Adrenal gland (tissue), 5 donors: ENCODE data around the gene MICU1.

Experiments
- POLR2A ChIP-seq, 2 donors: fragments of 450-650 bp; IDR thresholded peaks; one replicate each; pipeline ENCODE4 v1.6.1; 2017; ENCODE audit warnings: antibody characterized with exemption in 2 of 2, mild to moderate bottlenecking in 2 of 2, moderate library complexity in 1 of 2
- TF ChIP-seq, protein P1 (sequence below), 6 experiments: fragments of 450-650 bp in 4 of 6; fragments of 200-600 bp in 2 of 6; sonication (generic) in 1 of 6; IDR thresholded peaks; 1 replicate in 5 of 6; 2 replicates in 1 of 6; pipeline versions ENCODE4 v1.5.1 to v1.8.0; 2016 to 2021; ENCODE audit warnings: antibody characterized with exemption in 6 of 6, mild to moderate bottlenecking in 2 of 6, moderate library complexity in 1 of 6
- donor health status: DM: no; HTN: no; CAD: no.

DNA sequence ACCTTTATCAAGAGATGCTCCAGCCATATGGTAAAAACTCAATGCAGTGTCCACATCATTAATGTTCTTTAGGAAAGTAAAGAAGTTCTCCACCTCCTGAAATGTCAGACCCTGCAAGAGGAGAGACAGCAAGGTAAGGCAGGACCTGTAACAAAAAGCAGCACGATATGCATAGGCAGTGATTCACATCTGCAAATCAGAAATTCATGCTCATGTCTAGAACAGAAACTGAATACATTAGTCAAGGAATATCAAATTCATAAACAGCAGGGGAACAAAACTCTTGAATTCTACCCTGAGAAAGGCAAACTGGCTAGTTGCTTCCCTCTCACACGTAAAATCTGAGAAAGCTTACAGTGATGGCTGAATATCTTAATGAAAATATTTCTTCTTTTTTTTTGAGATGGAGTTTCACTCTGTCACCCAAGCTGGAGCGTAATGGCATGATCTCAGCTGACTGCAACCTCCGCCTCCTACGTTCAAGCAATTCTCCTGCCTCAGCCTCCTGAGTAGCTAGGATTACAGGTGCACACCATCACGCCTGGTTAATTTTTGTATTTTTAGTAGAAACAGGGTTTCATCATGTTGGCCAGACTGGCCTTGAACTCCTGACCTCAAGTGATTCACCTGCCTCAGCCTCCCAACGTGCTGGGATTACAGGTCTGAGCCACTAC, 217.8 kb downstream of the MICU1 start:
- TF ChIP-seq, protein P1, sequence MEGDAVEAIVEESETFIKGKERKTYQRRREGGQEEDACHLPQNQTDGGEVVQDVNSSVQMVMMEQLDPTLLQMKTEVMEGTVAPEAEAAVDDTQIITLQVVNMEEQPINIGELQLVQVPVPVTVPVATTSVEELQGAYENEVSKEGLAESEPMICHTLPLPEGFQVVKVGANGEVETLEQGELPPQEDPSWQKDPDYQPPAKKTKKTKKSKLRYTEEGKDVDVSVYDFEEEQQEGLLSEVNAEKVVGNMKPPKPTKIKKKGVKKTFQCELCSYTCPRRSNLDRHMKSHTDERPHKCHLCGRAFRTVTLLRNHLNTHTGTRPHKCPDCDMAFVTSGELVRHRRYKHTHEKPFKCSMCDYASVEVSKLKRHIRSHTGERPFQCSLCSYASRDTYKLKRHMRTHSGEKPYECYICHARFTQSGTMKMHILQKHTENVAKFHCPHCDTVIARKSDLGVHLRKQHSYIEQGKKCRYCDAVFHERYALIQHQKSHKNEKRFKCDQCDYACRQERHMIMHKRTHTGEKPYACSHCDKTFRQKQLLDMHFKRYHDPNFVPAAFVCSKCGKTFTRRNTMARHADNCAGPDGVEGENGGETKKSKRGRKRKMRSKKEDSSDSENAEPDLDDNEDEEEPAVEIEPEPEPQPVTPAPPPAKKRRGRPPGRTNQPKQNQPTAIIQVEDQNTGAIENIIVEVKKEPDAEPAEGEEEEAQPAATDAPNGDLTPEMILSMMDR (IDR thresholded peaks at IDR 0.05): no peak
- TF ChIP-seq POLR2A (IDR thresholded peaks at IDR 0.05): no peak
